ENCODE data around the gene ZNF319. TPM values are rescaled to one million over a fixed set of nuclear protein-coding genes. Genes with fewer than 3 reads are reported as not detected.

ZNF319 gene
- total and polyA plus RNA-seq, 2 of the 13 experiments (the other 11 are each of a cell fraction or from before 2014, with no cell fraction given): 2.4 to 3.6 TPM

- Histone ChIP-seq H3K4me2 (ENCODE audit: low read depth, low read length) (no peak overlapping the region), H4K20me1 (ENCODE audit: insufficient read depth, low read length) (no peaks in the 10 kb centered on the region; the same call in 1 of the 2 replicates), H3K27me3 (ENCODE audit: control insufficient read depth in 1 of 2, insufficient read depth in 2 of 2, low read length in 2 of 2) (no peaks in the 10 kb centered on the region), H3K27ac (ENCODE audit: extremely low read length, insufficient read depth, low read length) (no peak overlapping the region), H3K79me2 (ENCODE audit: insufficient read depth, low read length) (no peaks in the 10 kb centered on the region), H3K4me1 (ENCODE audit: insufficient read depth, low read length) (no peaks in the 10 kb centered on the region), H3K9me3 (ENCODE audit: low read length) (no peaks in the 10 kb centered on the region), H3K36me3 (replicated peaks in 1 of 2; ENCODE audit: control insufficient read depth in 1 of 2, insufficient read depth in 2 of 2, low read length in 2 of 2) (peaks cover 49 to 70% of the 10 kb centered on the region in 2 experiments), H3K4me3 (replicated peaks in 1 of 3; ENCODE audit: insufficient read depth in 1 of 3, low read depth in 2 of 3, low read length in 3 of 3) (no peak overlapping the region), H2AFZ (ENCODE audit: low read length) (no peak overlapping the region), H3K9ac (ENCODE audit: insufficient read depth, low read depth, low read length) (no peak overlapping the region)
- no peak for FAIRE-seq
- WGBS (ENCODE audit: low lambda C conversion rate): 98% methylated on average over 8 of the region's 14 CpGs
- no TSS peak for BruUV-seq (replicated peaks)
- CTCF ChIA-PET (ENCODE audit: low intra/inter-chr PET ratio, low total read pairs): no interaction called here
- DNase-seq (ENCODE audit: low spot score): no peak
- intact Hi-C loops (cut with micrococcal nuclease; ENCODE audit: unreplicated experiment): no loop called here
- in situ Hi-C loops (cut with HindIII; ENCODE audit: extremely low pct_ligation_motif_present, low pct_unique_long_range_greater_than_20kb): no loop called here
- ATAC-seq: no peak
- TF ChIP-seq MXD4 (CRISPR knock-in tag; IDR thresholded peaks at IDR 0.05): no peak
- POLR2A ChIA-PET: no interaction called here
These were observed 40.6 kb upstream of the ZNF319 start for GRCh38 chr16:58040945-58041627.

DNA sequence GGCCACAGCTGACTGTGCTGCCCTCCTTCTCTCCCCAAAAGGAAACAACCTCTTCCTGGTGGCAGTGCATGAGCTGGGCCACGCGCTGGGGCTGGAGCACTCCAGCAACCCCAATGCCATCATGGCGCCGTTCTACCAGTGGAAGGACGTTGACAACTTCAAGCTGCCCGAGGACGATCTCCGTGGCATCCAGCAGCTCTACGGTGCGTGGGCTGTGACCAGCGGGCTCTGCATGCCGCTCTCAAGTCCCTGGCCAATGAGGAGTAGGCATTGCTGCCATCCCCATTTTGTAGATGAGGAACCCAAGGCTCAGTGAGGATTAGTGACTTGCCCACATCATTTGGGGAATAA lies 40.0 kb upstream of the ZNF319 start:
- no peak overlapping the region for H3K27ac ChIP-seq (ENCODE audit: extremely low read length, insufficient read depth, low read length)
- H3K9ac ChIP-seq (ENCODE audit: insufficient read depth, low read depth, low read length): no peak overlapping the region
- no peak overlapping the region for H3K4me2 ChIP-seq (ENCODE audit: low read depth, low read length)
- intact Hi-C loops (cut with micrococcal nuclease; ENCODE audit: unreplicated experiment) (no loop called here), in situ Hi-C loops (cut with HindIII; ENCODE audit: extremely low pct_ligation_motif_present, low pct_unique_long_range_greater_than_20kb) (no loop called here)
- BruUV-seq (replicated peaks): no TSS peak
- POLR2A ChIA-PET: no interaction called here
- no peak for FAIRE-seq
- CTCF ChIA-PET (ENCODE audit: low intra/inter-chr PET ratio, low total read pairs): no interaction called here
- no peaks in the 10 kb centered on the region for H3K9me3 ChIP-seq (ENCODE audit: low read length)
- H3K4me1 ChIP-seq (ENCODE audit: insufficient read depth, low read length): no peaks in the 10 kb centered on the region
- no peak for DNase-seq (ENCODE audit: low spot score)
- H3K4me3 ChIP-seq (replicated peaks in 1 of 3; ENCODE audit: insufficient read depth in 1 of 3, low read depth in 2 of 3, low read length in 3 of 3): no peak overlapping the region
- H3K79me2 ChIP-seq (ENCODE audit: insufficient read depth, low read length): no peaks in the 10 kb centered on the region
- no peaks in the 10 kb centered on the region; the same call in 1 of the 2 replicates for H4K20me1 ChIP-seq (ENCODE audit: insufficient read depth, low read length)
- no peak overlapping the region for H2AFZ ChIP-seq (ENCODE audit: low read length)
- 98% methylated on average over 10 of the region's 12 CpGs for WGBS (ENCODE audit: low lambda C conversion rate)
- no peaks in the 10 kb centered on the region for H3K27me3 ChIP-seq (ENCODE audit: control insufficient read depth in 1 of 2, insufficient read depth in 2 of 2, low read length in 2 of 2)
- no peak for ATAC-seq
- peaks cover 49 to 70% of the 10 kb centered on the region in 2 experiments for H3K36me3 ChIP-seq (replicated peaks in 1 of 2; ENCODE audit: control insufficient read depth in 1 of 2, insufficient read depth in 2 of 2, low read length in 2 of 2)
- TF ChIP-seq, protein P1, sequence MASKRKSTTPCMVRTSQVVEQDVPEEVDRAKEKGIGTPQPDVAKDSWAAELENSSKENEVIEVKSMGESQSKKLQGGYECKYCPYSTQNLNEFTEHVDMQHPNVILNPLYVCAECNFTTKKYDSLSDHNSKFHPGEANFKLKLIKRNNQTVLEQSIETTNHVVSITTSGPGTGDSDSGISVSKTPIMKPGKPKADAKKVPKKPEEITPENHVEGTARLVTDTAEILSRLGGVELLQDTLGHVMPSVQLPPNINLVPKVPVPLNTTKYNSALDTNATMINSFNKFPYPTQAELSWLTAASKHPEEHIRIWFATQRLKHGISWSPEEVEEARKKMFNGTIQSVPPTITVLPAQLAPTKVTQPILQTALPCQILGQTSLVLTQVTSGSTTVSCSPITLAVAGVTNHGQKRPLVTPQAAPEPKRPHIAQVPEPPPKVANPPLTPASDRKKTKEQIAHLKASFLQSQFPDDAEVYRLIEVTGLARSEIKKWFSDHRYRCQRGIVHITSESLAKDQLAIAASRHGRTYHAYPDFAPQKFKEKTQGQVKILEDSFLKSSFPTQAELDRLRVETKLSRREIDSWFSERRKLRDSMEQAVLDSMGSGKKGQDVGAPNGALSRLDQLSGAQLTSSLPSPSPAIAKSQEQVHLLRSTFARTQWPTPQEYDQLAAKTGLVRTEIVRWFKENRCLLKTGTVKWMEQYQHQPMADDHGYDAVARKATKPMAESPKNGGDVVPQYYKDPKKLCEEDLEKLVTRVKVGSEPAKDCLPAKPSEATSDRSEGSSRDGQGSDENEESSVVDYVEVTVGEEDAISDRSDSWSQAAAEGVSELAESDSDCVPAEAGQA (IDR thresholded peaks at IDR 0.05; ENCODE audit: low read depth): no peak
- TF ChIP-seq, protein P1 (CRISPR knock-in tag; IDR thresholded peaks at IDR 0.05; ENCODE audit: borderline replicate concordance): no peak
- 0 out of 2 replicates have a peak, but pooled peaks have one; percentile 17 for TF ChIP-seq MTA1 (CRISPR knock-in tag; IDR thresholded peaks at IDR 0.05; ENCODE audit: borderline replicate concordance)
- no peak for TF ChIP-seq XRCC5 (optimal IDR thresholded peaks at IDR 0.05; ENCODE audit: low read length)
- no peak for TF ChIP-seq POLR2A (IDR thresholded peaks at IDR 0.05; ENCODE audit: insufficient read depth in 1 of 2, low read depth in 2 of 2, low read length in 2 of 2)
- no peak for TF ChIP-seq GPBP1L1 (CRISPR knock-in tag; IDR thresholded peaks at IDR 0.05)
- no peak for TF ChIP-seq SMARCC2 (IDR thresholded peaks at IDR 0.05)
- 0 out of 2 replicates have a peak, but pooled peaks have one; percentile 13 for TF ChIP-seq RXRA (CRISPR knock-in tag; IDR thresholded peaks at IDR 0.05)
- TF ChIP-seq MLX (CRISPR knock-in tag; IDR thresholded peaks at IDR 0.05): no peak
